Calu3 (cell line): Measurements from ENCODE around the gene FA2H. TPM values are rescaled to one million over a fixed set of nuclear protein-coding genes. Genes with fewer than 3 reads are reported as not detected.
A peak's percentile ranks its signal among the peaks of the same experiment; 100 is the strongest.

ENCODE experiments used
- BruUV-seq: library from RNA; stranded (reverse); fragments of 400-500 nt; replicated peaks from 2 replicates; lab custom pipeline; 2021; lab: Mats Ljungman, UMichigan
- CTCF ChIA-PET: fragments of 300-600 bp; sonication (Branson Sonifier 250); formaldehyde crosslinking; loops from one replicate; lab custom pipeline; 2022; ENCODE audit warnings: antibody characterized with exemption; lab: Charles Lee
- DNase-seq: peaks from one replicate; pipeline ENCODE4 v3.0.0; 2022
- H3K27ac Mint-ChIP-seq: one replicate; pipeline ENCODE4 v1.8.0; 2022; ENCODE audit warnings: mixed read lengths; ENCODE audit not compliant: unreplicated experiment
- H3K27me3 Mint-ChIP-seq: one replicate; pipeline ENCODE4 v1.8.0; 2022; ENCODE audit warnings: mixed read lengths; ENCODE audit not compliant: unreplicated experiment
- H3K36me3 Mint-ChIP-seq: one replicate; pipeline ENCODE4 v1.8.0; 2022; ENCODE audit warnings: mild to moderate bottlenecking, moderate library complexity, mixed read lengths; ENCODE audit not compliant: insufficient read depth, unreplicated experiment
- H3K4me1 Mint-ChIP-seq: one replicate; pipeline ENCODE4 v1.8.0; 2022; ENCODE audit warnings: mild to moderate bottlenecking, low read depth, mixed read lengths; ENCODE audit not compliant: unreplicated experiment
- H3K4me3 Mint-ChIP-seq: one replicate; pipeline ENCODE4 v1.8.0; 2022; ENCODE audit warnings: mild to moderate bottlenecking, low read depth, moderate library complexity, mixed read lengths; ENCODE audit not compliant: unreplicated experiment
- H3K9me3 Mint-ChIP-seq: one replicate; pipeline ENCODE4 v1.8.0; 2022; ENCODE audit warnings: low read depth, mixed read lengths; ENCODE audit not compliant: unreplicated experiment
- CTCF ChIP-seq: fragments of 200-600 bp; IDR thresholded peaks from one replicate; pipeline ENCODE4 v1.8.0; 2022; ENCODE audit warnings: antibody characterized with exemption; ENCODE audit not compliant: unreplicated experiment
- intact Hi-C: fragments of 100-400 bp; cut with micrococcal nuclease; formaldehyde crosslinking; loops from one replicate; pipeline ENCODE4 v1.10.0; 2022; ENCODE audit not compliant: unreplicated experiment
- total RNA-seq: library from RNA; stranded (reverse); gene quantifications from 2 replicates; pipeline ENCODE4 v1.2.3, GENCODE V29; 2022

The FA2H gene
- total RNA-seq, 1 experiment from 2014 or later = 74.2 TPM

- no peaks in the 10 kb centered on the region for H3K9me3 Mint-ChIP-seq
- peaks cover 41% of the 10 kb centered on the region for H3K36me3 Mint-ChIP-seq
- no peak overlapping the region for H3K4me3 Mint-ChIP-seq
- CTCF ChIA-PET = interaction anchor here (1.0 to 1.1 kb wide), 2 partner anchors 9 to 28 kb away, joined by 3 read pairs; no protein-coding TSS in a partner anchor
- TF ChIP-seq CTCF = no peak
- no TSS peak for BruUV-seq
- intact Hi-C loops = no loop called here
- H3K27me3 Mint-ChIP-seq = no peaks in the 10 kb centered on the region
- no peak for DNase-seq
- H3K4me1 Mint-ChIP-seq = peaks cover 28% of the 10 kb centered on the region
- peak overlapping the region; percentile 18 for H3K27ac Mint-ChIP-seq
These were observed 42.7 kb downstream of the FA2H start for GRCh38 chr16:74731853-74732477.

GRCh38 chr16:74729783-74730683 lies 44.6 kb downstream of the FA2H start:
- peak overlapping the region; percentile 18 for H3K27ac Mint-ChIP-seq
- H3K27me3 Mint-ChIP-seq = no peaks in the 10 kb centered on the region
- BruUV-seq = no TSS peak
- peak; percentile 78 for DNase-seq
- peak overlapping the region; percentile 11 for H3K4me3 Mint-ChIP-seq
- H3K4me1 Mint-ChIP-seq = peaks cover 27% of the 10 kb centered on the region
- no peaks in the 10 kb centered on the region for H3K9me3 Mint-ChIP-seq
- intact Hi-C loops = loop anchor here (1.0 kb wide), 1 partner anchor 44 kb away; the partner anchor contains the start of gene FA2H
- CTCF ChIA-PET = interaction anchor here (0.7 to 1.6 kb wide), 8 partner anchors 11 to 133 kb away, joined by 3 to 10 read pairs (median 4); partner anchors contain the start of genes FA2H and MLKL
- H3K36me3 Mint-ChIP-seq = peaks cover 56% of the 10 kb centered on the region
- TF ChIP-seq CTCF = no peak

GRCh38 chr16:74727903-74728302 lies 46.7 kb downstream of the FA2H start:
- TF ChIP-seq CTCF = no peak
- H3K27me3 Mint-ChIP-seq = no peaks in the 10 kb centered on the region
- H3K4me1 Mint-ChIP-seq = peaks cover 27% of the 10 kb centered on the region
- no peaks in the 10 kb centered on the region for H3K9me3 Mint-ChIP-seq
- no peak overlapping the region for H3K4me3 Mint-ChIP-seq
- BruUV-seq = no TSS peak
- CTCF ChIA-PET = no interaction called here
- intact Hi-C loops = no loop called here
- no peak for DNase-seq
- H3K27ac Mint-ChIP-seq = no peak overlapping the region
- H3K36me3 Mint-ChIP-seq = peaks cover 55% of the 10 kb centered on the region

GRCh38 chr16:74726716-74727115 lies 47.9 kb downstream of the FA2H start:
- CTCF ChIA-PET = interaction anchor here (0.6 to 1.3 kb wide), 4 partner anchors 15 to 201 kb away, joined by 3 to 6 read pairs (median 4); no protein-coding TSS in a partner anchor
- peak; percentile 68 for TF ChIP-seq CTCF
- intact Hi-C loops = no loop called here
- Mint-ChIP-seq H3K4me3 (no peak overlapping the region), H3K27ac (no peak overlapping the region), H3K36me3 (peaks cover 57% of the 10 kb centered on the region), H3K27me3 (no peaks in the 10 kb centered on the region), H3K9me3 (no peaks in the 10 kb centered on the region), H3K4me1 (peaks cover 24% of the 10 kb centered on the region)
- DNase-seq = no peak
- BruUV-seq = no TSS peak
